Transverse colon (tissue), 4 donors: ENCODE data around the gene CD52. TPM values are rescaled to one million over a fixed set of nuclear protein-coding genes. Genes with fewer than 3 reads are reported as not detected.

Experiments
- DNase-seq: peaks from one replicate; pipeline ENCODE4 v3.0.0-alpha.2; 2019
- H3K27ac ChIP-seq, 4 donors: fragments of 200-600 bp; sonication (generic); 2 replicates each; pipeline ENCODE4 v1.5.1; 2016 to 2018; ENCODE audit warnings: inconsistent platforms in 4 of 4
- H3K27me3 ChIP-seq: fragments of 200-600 bp; sonication (generic); 2 replicates; pipeline ENCODE4 v1.5.1; 2017; ENCODE audit warnings: inconsistent platforms
- H3K36me3 ChIP-seq, 4 donors: fragments of 200-600 bp; sonication (generic); 2 replicates each; pipeline ENCODE4 v1.5.1; 2017 to 2019; ENCODE audit warnings: inconsistent platforms in 4 of 4
- H3K4me1 ChIP-seq, 4 donors: fragments of 200-600 bp; sonication (generic); 2 replicates each; pipeline ENCODE4 v1.5.1; 2017 to 2020; ENCODE audit warnings: inconsistent platforms in 4 of 4
- H3K4me3 ChIP-seq, 4 donors: fragments of 200-600 bp; sonication (generic); 1 replicate in 1 of 4; 2 replicates in 3 of 4; pipeline versions ENCODE4 v1.5.1 to v1.6.1; 2017 to 2019; ENCODE audit warnings: inconsistent platforms in 4 of 4
- H3K9me3 ChIP-seq, 2 donors: fragments of 200-600 bp; sonication (generic); 2 replicates each; pipeline ENCODE4 v1.5.1; 2017 to 2019; ENCODE audit warnings: inconsistent platforms in 2 of 2
- CTCF ChIP-seq, 5 experiments: fragments of 200-600 bp in 3 of 5; fragments of 450-650 bp in 2 of 5; sonication (generic) in 3 of 5; IDR thresholded peaks; 1 replicate in 2 of 5; 2 replicates in 3 of 5; pipeline ENCODE4 v1.5.1; 2016 to 2017; ENCODE audit warnings: antibody characterized with exemption in 5 of 5, inconsistent platforms in 3 of 5, mild to moderate bottlenecking in 2 of 5, moderate library complexity in 1 of 5
- EP300 ChIP-seq: sonication (generic); formaldehyde crosslinking; IDR thresholded peaks from one replicate; pipeline ENCODE4 v1.6.1; 2017; ENCODE audit warnings: antibody characterized with exemption, low read depth
- POLR2A ChIP-seq: fragments of 450-650 bp; IDR thresholded peaks from one replicate; pipeline ENCODE4 v1.6.1; 2016; ENCODE audit warnings: antibody characterized with exemption, mild to moderate bottlenecking, moderate library complexity
- POLR2AphosphoS5 ChIP-seq, 3 donors: sonication (generic); formaldehyde crosslinking; IDR thresholded peaks; one replicate each; pipeline ENCODE4 v1.6.1; 2016; ENCODE audit warnings: antibody characterized with exemption in 3 of 3
- WGBS, 2 donors: methylation state at CpG; one replicate each; pipeline ENCODE4 v1.1.5; 2018; ENCODE audit warnings: low coverage in 1 of 2; 5-methylcytosine and 5-hydroxymethylcytosine counted together
- in situ Hi-C, 4 donors: fragments of 200-750 bp; cut with MboI; loops; one replicate each; pipeline versions ENCODE4 v1.15.0 to v1.15.1; 2017; ENCODE audit warnings: low sequenced_read_pairs in 3 of 4, low pct_ligation_motif_present in 1 of 4, low pct_unique_long_range_greater_than_20kb in 1 of 4
- intact Hi-C: fragments of 100-400 bp; cut with DNase I; formaldehyde crosslinking; loops from one replicate; pipeline ENCODE4 v1.15.1; 2023; ENCODE audit warnings: low total_unique reads
- total RNA-seq, 4 donors: library from RNA; depleted of rRNA; stranded (reverse); fragments of >200 nt; gene quantifications; one replicate each; pipeline ENCODE4 v1.1.0, GENCODE V29; 2016

CD52 gene
- total RNA-seq, 4 donors from 2014 or later: 5.3 to 56.1 (median 21.1) TPM; not detected in 1

- H3K9me3 ChIP-seq: no peaks in the 10 kb centered on the region
- H3K36me3 ChIP-seq: no peaks in the 10 kb centered on the region
- H3K27ac ChIP-seq: peak within 1 kb of the TSS; percentile 29 to 48 (median 36)
- intact Hi-C loops (no loop called here), in situ Hi-C loops (no loop called here)
- WGBS, 2 donors: 42% methylated on average over 21 of the region's 21 CpGs; no CpG with 5 or more reads in 1 of the 2 donors
- H3K4me1 ChIP-seq: peaks cover 0 to 47% (median 34%) of the 10 kb centered on the region in 4 donors
- H3K27me3 ChIP-seq: no peaks in the 10 kb centered on the region
- peak; percentile 84 for DNase-seq
- TF ChIP-seq POLR2A (peak; percentile 54), POLR2AphosphoS5 (IDR thresholded peaks at IDR 0.05) (peak in 2 of 3 donors; percentile 36 to 55), CTCF (IDR thresholded peaks at IDR 0.05) (no peak), EP300 (no peak)
- H3K4me3 ChIP-seq: no peak within 1 kb of the TSS
Measured at GRCh38 chr1:26353976-26354820, 36.4 kb downstream of the CD52 start, which contains the start of gene CRYBG2. Gene CRYBG2, minus strand, starts transcription at chr1:26354130. Its CDS starts 7,473 bp downstream, at chr1:26346657.

- Histone ChIP-seq H3K9me3 (no peaks in the 10 kb centered on the region), H3K27me3 (peaks cover 2% of the 10 kb centered on the region), H3K4me1 (peaks cover 3 to 55% (median 36%) of the 10 kb centered on the region in 4 donors), H3K36me3 (no peaks in the 10 kb centered on the region), H3K4me3 (no peak overlapping the region), H3K27ac (peak overlapping the region in 1 of 4 donors; percentile 48)
- TF ChIP-seq CTCF (IDR thresholded peaks at IDR 0.05): no peak
- no peak for TF ChIP-seq EP300
- no peak for TF ChIP-seq POLR2A
- TF ChIP-seq POLR2AphosphoS5 (IDR thresholded peaks at IDR 0.05): no peak
- in situ Hi-C loops: no loop called here
- intact Hi-C loops: loop anchor here (5.0 kb wide), 1 partner anchor 603 kb away; no protein-coding TSS in a partner anchor
- DNase-seq: no peak
- WGBS, 2 donors: 90% methylated on average over 9 of the region's 9 CpGs; no CpG with 5 or more reads in 1 of the 2 donors
Measured at GRCh38 chr1:26354972-26355371, 37.2 kb downstream of the CD52 start.

DNA sequence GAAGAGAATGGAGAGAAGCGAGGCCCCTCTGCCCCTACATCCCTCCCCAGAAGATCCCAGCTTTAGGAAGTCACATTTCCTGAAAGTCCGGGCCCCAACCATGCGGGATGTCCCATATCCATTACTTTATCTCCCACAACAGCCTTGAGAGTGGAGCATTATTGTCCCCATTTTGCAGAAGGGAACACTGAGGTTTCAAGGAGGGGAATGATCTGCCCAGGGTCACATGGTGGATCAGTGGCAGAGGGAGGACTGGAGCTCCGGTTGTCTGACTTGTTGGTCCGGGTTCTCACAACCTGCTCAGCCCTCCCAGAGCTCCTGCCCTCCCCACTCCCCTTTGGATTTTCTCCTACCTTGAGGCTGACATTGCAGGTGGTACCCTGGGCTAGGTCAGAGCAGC is 38.3 kb downstream of the CD52 start:
- Histone ChIP-seq H3K4me3 (no peak overlapping the region), H3K27me3 (peaks cover 14% of the 10 kb centered on the region), H3K27ac (peak overlapping the region in 1 of 4 donors; percentile 45), H3K36me3 (no peaks in the 10 kb centered on the region), H3K4me1 (peaks cover 11 to 59% (median 45%) of the 10 kb centered on the region in 4 donors), H3K9me3 (no peaks in the 10 kb centered on the region)
- in situ Hi-C loops: no loop called here
- 81% methylated on average over 5 of the region's 5 CpGs; no CpG with 5 or more reads in 1 of the 2 donors for WGBS, 2 donors
- intact Hi-C loops: loop anchor here (5.0 kb wide), 1 partner anchor 604 kb away; no protein-coding TSS in a partner anchor
- no peak for TF ChIP-seq EP300
- TF ChIP-seq CTCF (IDR thresholded peaks at IDR 0.05): no peak
- no peak for TF ChIP-seq POLR2AphosphoS5 (IDR thresholded peaks at IDR 0.05)
- no peak for TF ChIP-seq POLR2A
- no peak for DNase-seq

DNA sequence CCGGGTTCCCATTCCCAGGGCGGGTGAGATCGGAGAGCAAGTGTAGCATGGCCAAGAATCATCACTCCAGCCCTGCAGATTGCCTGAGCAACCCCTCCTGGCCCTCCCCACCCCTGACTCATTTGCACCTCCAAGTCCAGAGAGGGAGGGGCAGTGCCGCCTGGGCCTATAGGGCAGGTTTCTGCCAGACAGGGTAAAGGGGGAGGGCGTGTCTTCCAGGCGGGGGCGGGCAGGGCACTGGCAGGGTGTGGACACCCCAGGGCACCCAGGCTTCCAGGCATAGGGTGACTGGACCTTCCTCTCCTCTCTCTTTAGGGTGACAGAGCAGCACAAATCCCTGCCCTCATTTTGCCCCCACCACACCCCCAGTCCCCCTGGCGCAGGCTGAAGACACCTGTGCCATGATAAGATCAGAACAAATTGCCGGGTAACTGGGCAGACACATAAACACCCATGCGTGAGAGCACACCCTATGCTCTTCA is 39.4 kb downstream of the CD52 start:
- no peak overlapping the region for H3K4me3 ChIP-seq
- in situ Hi-C loops: no loop called here
- H3K27me3 ChIP-seq: peaks cover 24% of the 10 kb centered on the region
- peak overlapping the region; percentile 55 to 76 (median 68) for H3K27ac ChIP-seq
- DNase-seq: peak; percentile 85
- H3K9me3 ChIP-seq: no peaks in the 10 kb centered on the region
- TF ChIP-seq EP300: no peak
- no peak for TF ChIP-seq CTCF (IDR thresholded peaks at IDR 0.05)
- TF ChIP-seq POLR2AphosphoS5 (IDR thresholded peaks at IDR 0.05): peak in 2 of 3 donors; percentile 52 to 60
- TF ChIP-seq POLR2A: peak; percentile 65
- H3K4me1 ChIP-seq: peaks cover 11 to 57% (median 44%) of the 10 kb centered on the region in 4 donors
- H3K36me3 ChIP-seq: no peaks in the 10 kb centered on the region
- intact Hi-C loops: loop anchor here (5.0 kb wide), 1 partner anchor 605 kb away; no protein-coding TSS in a partner anchor
- 20 to 50% methylated on average over 1 to 10 of the region's 10 CpGs for WGBS, 2 donors
